ENCODE measurements around the gene TEAD3. TPM values are rescaled to one million over a fixed set of nuclear protein-coding genes. Genes with fewer than 3 reads are reported as not detected.

The TEAD3 gene
- total and polyA plus RNA-seq, 7 donors: 14.4 to 95.8 (median 50.4) TPM

- H3K4me3 ChIP-seq: no peak overlapping the region
- intact Hi-C loops (cut with DNase I): no loop called here
- peak overlapping the region in 3 of 4 donors; percentile 81 to 93 (median 92) for H3K27ac ChIP-seq
- TF ChIP-seq POLR2AphosphoS5 (IDR thresholded peaks at IDR 0.05): no peak
- TF ChIP-seq CTCF (IDR thresholded peaks at IDR 0.05): peak in 1 of 4 experiments; percentile 5
- DNase-seq: no peak
- H3K27me3 ChIP-seq: no peaks in the 10 kb centered on the region
- peaks cover 14 to 88% (median 59%) of the 10 kb centered on the region in 4 donors for H3K36me3 ChIP-seq
- 73 to 84% methylated on average over 9 of the region's 9 CpGs for WGBS, 2 donors
- H3K4me1 ChIP-seq: peaks cover 0 to 40% (median 39%) of the 10 kb centered on the region in 4 donors
- no peaks in the 10 kb centered on the region for H3K9me3 ChIP-seq
Measured at GRCh38 chr6:35473075-35473849, 23.6 kb downstream of the TEAD3 start.

GRCh38 chr6:35471836-35472345, 25.0 kb downstream of the TEAD3 start:
- 53 to 64% methylated on average over 8 of the region's 8 CpGs for WGBS, 2 donors
- Histone ChIP-seq H3K9me3 (no peaks in the 10 kb centered on the region), H3K27me3 (no peaks in the 10 kb centered on the region), H3K27ac (peak overlapping the region; percentile 81 to 93 (median 92)), H3K36me3 (peaks cover 14 to 74% (median 46%) of the 10 kb centered on the region in 4 donors), H3K4me3 (no peak overlapping the region), H3K4me1 (peaks cover 0 to 46% (median 44%) of the 10 kb centered on the region in 4 donors)
- intact Hi-C loops (cut with DNase I): loop anchor here (2.0 kb wide), 1 partner anchor 13 kb away; no protein-coding TSS in a partner anchor
- TF ChIP-seq POLR2A (IDR thresholded peaks at IDR 0.05): no peak
- no peak for TF ChIP-seq CTCF (IDR thresholded peaks at IDR 0.05)
- no peak for TF ChIP-seq EP300 (IDR thresholded peaks at IDR 0.05)
- no peak for TF ChIP-seq POLR2AphosphoS5 (IDR thresholded peaks at IDR 0.05)
- DNase-seq: no peak

GRCh38 chr6:35470663-35471120, 26.2 kb downstream of the TEAD3 start:
- DNase-seq: no peak
- TF ChIP-seq EP300 (IDR thresholded peaks at IDR 0.05) (no peak), CTCF (IDR thresholded peaks at IDR 0.05) (no peak), POLR2AphosphoS5 (IDR thresholded peaks at IDR 0.05) (no peak), POLR2A (IDR thresholded peaks at IDR 0.05) (no peak)
- H3K4me1 ChIP-seq: peaks cover 0 to 46% (median 44%) of the 10 kb centered on the region in 4 donors
- intact Hi-C loops (cut with DNase I): loop anchor here (2.0 kb wide), 1 partner anchor 14 kb away; no protein-coding TSS in a partner anchor
- 38 to 58% methylated on average over 3 of the region's 3 CpGs for WGBS, 2 donors
- H3K4me3 ChIP-seq: no peak overlapping the region
- no peaks in the 10 kb centered on the region for H3K9me3 ChIP-seq
- H3K27me3 ChIP-seq: no peaks in the 10 kb centered on the region
- H3K27ac ChIP-seq: peak overlapping the region; percentile 81 to 93 (median 92)
- H3K36me3 ChIP-seq: peaks cover 14 to 62% (median 37%) of the 10 kb centered on the region in 4 donors

GRCh38 chr6:35469751-35470662, 26.9 kb downstream of the TEAD3 start:
- Histone ChIP-seq H3K4me1 (peaks cover 0 to 46% (median 44%) of the 10 kb centered on the region in 4 donors), H3K27me3 (no peaks in the 10 kb centered on the region), H3K27ac (peak overlapping the region; percentile 81 to 93 (median 92)), H3K4me3 (peak overlapping the region; percentile 52 to 81 (median 66)), H3K9me3 (no peaks in the 10 kb centered on the region), H3K36me3 (peaks cover 14 to 55% (median 31%) of the 10 kb centered on the region in 4 donors)
- intact Hi-C loops (cut with DNase I): loop anchor here (2.0 kb wide), 2 partner anchors 15 to 17 kb away; partner anchors contain the start of gene FANCE
- DNase-seq: no peak
- WGBS, 2 donors: 17 to 42% methylated on average over 18 of the region's 18 CpGs
- TF ChIP-seq CTCF (IDR thresholded peaks at IDR 0.05) (no peak), POLR2AphosphoS5 (IDR thresholded peaks at IDR 0.05) (peak; percentile 9 to 83 (median 63))

All from sigmoid colon (tissue), 7 donors.